Measurements from ENCODE around the gene TMBIM6. TPM values are rescaled to one million over a fixed set of nuclear protein-coding genes. Genes with fewer than 3 reads are reported as not detected.

The TMBIM6 gene
- total RNA-seq, 1 experiment from 2014 or later, result 692 TPM

DNA sequence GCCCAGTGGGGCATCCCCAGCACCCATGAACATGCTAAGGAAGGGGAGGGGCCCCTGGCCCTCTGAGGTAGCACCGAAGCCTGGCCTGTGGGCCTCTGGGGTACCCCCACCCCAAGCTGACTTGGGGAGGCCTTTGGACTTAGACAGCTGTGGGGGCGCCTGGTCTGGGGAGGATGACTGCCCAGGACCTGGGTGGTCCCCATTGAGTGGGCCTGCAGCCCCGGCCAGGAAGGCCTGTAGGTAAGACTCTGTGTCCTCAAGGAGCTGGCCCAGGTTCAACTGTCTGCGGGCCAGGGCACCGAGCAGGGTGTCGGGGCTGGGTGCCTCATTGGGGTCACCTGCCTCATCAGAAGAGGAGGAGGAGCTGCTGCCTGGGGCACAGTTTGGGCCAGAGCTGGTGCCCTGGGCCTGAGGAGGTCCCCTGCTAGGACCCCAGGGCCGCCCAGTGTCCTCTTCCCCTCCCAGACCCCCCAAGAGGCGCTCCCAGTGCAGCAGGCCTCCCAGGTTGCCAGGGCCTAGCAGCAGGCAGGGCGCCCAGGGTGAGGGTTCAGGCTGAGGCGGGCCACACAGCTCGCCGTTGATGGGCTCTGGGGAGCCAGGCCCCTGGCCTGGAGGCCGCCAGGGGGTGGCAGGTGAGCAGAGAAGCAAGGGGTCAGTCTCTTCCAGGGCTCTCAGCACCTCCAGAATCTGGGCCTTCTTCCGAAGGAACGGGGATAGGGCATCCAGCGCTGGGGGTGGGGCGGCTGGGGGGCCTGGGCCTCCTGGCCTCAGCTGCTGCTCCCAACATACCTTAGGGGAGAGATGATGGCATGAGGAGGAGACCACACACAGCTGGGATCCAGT, 55.5 kb downstream of the TMBIM6 start:
- DNase-seq (ENCODE audit: low read depth), result no peak

DNA sequence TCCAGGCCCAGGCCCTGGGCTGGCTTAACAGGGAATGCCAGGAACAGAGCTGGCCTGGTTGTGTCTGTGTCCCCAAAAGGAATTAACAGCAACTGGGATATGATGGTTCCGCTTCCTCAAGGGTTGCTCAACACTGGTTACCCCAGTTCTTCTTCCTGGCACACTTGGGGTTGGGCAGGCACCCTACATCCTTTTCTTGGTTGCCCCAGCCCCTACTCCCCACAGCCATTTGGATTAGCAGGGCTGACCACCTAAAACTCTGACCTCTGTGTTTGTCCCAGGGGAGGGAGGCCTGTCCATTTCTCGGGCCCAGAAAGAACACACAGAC, 56.1 kb downstream of the TMBIM6 start:
- DNase-seq (ENCODE audit: low read depth), result no peak

DNA sequence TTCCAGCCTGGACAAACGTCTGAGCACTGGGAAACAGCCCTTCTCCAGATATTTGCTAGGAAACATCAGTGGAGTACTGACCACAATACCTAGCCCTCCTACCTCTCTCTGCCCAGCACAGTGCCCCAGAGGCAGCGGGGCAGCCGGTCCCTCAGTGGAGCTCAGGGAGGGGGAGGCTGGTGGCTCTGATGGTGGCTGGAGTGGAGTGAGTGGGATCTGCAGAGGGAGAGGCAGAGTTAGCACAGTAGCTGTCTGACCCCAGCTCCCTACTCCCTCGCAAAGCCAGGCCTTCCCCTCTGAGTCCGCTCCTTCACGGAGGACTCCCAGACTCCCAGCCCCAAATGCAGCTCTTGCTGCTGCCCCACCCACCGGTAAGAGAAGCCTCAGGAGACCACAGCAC, 56.9 kb downstream of the TMBIM6 start:
- no peak for DNase-seq (ENCODE audit: low read depth)

GRCh38 chr12:49798934-49799333, 57.6 kb downstream of the TMBIM6 start:
- DNase-seq (ENCODE audit: low read depth), result no peak

DNA sequence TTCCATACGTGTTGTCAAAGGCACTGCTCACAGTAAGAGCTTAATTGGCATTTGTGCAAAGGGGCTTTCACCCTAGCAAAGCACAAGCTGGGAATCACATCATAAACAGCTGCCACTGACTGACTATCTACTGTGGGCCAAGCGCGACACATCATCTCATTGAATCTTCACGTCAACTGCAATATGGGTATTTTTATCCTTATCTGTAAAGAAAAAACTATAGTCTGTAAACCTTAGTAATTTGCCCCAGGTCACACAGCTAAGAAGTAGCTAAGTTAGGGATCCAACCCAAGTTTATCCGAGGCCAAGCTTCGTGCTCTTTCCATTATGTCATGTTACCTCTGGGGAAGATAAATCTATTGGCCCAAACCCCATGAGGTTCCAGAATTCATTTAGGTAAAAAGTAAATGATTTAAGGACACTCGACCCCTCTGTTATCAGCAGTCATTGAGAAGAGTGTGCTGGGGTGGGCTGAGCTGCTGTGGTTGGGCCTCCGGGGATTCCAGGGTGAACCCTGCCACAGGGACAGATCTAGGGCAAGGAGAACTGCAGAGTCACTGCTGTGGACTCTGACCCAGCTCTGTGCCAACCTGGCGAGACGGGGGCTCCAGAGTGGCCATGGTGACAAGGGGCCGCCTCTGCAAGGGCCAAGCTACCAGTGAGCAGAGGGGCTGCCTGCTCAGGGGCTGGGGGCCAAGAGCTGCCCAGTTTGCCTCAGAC, 59.2 kb downstream of the TMBIM6 start:
- no peak for DNase-seq (ENCODE audit: low read depth)

GRCh38 chr12:49801141-49802063, 60.0 kb downstream of the TMBIM6 start:
- no peak for DNase-seq (ENCODE audit: low read depth)

DNA sequence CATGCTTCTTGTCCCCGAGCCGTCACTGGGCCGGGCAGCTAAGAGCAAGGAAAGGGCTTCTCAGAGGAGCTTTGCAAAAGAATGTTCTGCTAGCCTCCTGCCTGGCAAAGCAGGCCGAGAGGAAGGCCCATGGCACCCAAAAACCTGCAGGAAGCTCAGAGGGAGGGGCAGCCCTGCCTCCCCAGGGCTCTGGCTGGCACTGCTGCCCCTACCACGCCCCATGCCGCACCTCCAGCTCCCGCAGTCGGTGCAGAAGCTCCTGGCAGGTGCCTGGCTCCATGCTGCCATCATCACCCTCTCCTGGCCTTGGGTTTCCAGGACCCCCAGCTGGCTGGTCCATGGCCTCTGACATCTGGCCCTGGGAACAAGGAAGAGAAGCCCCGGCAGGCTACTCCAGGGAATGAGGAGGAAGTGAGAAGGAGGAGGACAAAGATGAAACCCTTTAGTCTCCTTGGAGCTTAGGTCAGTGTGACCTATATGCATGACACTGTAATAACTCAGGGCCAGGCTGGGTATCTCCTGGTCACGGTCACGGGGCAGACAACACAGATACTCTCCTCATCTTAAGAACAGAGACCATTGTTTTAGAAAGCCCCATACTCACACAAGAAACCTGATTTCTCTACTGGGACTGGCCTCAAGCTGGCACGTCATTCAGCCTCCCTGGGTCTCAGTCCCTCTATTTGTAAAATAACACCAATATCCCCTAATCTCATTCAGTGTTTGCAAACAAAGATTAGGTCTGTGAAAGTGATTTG, 62.5 kb downstream of the TMBIM6 start:
- no peak for DNase-seq (ENCODE audit: low read depth)

DNA sequence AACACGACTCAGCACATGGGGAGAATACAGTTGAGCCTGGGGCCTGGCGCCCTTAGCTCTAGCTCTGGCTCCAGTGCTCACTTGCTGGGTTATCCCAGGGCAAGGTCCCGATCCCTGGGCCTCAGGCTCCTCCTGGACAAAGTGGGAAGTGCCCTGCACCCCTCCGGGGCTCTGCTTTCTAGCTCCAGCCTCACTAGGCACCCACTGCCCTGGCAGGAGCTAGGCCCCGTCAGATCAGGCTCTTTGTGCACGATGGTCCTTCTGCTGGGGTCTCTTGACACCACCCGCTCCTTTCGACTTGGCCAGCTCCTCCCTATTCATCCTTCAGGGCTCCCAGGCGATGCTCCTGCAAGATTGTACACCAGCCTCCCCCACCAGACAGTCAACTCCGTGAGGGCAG, 63.5 kb downstream of the TMBIM6 start:
- no peak for DNase-seq (ENCODE audit: low read depth)

DNA sequence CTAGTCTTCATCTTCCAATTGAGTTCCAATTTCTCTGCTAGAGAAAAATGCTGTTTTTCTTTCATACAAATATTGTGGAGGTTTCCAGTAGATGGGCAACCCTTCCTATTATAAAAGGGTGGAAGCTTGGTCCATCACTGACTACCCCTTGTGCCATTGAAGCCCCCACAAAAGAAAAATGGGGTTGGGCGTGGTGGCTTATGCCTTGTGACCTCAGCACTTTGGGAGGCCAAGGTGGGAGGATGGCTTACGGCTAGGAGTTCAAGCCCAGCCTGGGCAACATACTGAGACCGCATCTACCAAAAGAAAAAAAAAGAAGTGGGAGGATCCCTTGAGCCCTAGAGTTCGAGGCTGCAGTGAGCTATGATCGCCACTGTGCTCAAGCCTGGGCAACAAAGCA, 64.1 kb downstream of the TMBIM6 start:
- no peak for DNase-seq (ENCODE audit: low read depth)

DNA sequence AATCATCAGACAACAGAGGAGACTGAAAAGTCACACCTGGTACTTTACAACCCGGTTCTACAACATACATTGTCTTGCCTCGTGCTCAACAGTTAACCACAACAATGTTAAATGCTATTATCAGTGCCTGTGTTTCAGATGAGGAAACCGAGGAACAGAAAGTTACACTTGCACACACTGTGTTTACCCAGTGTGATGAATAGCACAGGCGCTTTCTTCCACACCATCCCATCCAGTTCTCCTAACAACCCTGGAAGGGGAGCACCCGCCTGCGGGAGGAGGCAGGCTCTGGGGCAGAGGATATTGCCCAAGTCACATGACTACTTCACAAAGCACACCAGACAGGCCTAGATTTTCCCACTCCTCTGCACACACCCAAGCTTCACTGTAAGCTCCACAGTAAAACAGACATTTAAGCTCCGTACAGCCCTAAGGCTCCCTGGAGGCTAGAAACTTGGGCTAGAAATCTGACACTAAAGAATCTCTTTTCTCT, 65.0 kb downstream of the TMBIM6 start:
- no peak for DNase-seq (ENCODE audit: low read depth)

DNA sequence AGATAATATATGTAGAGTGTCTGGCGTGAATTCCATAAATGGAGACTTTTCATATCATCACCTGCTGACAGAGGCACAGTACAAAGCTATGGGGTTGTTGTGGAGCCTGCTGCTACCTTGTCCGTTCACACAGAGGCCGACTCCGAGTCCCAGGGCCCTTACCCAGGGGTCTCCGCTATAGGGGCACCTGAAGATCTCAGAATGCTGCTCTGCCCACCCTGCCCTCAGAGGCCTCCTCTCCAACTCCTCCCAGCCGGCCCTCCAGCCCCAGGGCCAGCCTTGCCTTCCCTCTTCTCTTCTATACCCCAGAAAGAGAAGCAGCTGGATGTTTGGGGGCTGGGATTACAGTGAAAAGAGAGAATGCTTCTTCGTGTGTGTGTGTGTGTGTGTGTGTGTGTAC, 65.5 kb downstream of the TMBIM6 start:
- DNase-seq (ENCODE audit: low read depth), result no peak

DNA sequence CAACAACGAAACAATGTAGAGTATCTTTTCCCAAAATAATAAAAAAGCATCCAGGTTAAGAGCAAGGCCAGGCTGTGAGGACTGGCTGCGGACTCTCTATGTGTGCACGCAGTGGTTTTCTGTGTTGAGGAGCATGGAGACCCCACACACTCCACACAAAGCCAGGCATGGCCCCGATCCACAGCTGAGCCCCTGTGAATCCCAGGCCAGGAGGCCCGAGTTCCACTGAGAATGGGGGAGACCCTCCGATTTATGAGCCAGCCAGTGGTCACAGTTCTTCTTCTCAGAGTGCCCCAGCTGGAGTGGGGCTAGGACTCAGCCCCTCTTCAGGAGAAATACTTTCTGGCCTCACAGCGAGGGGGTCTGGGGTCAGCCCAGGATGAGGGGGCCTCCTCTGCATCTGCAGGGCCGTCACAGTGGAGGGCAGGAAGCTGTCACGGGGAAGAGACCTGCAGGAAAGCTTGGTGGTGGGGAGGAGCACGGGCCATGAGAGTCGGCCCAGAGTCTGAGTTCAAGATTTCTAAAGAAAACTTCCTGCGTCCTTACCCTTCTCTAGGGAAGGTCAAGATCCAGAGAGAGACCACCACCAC, 66.7 kb downstream of the TMBIM6 start:
- DNase-seq (ENCODE audit: low read depth), result no peak

DNA sequence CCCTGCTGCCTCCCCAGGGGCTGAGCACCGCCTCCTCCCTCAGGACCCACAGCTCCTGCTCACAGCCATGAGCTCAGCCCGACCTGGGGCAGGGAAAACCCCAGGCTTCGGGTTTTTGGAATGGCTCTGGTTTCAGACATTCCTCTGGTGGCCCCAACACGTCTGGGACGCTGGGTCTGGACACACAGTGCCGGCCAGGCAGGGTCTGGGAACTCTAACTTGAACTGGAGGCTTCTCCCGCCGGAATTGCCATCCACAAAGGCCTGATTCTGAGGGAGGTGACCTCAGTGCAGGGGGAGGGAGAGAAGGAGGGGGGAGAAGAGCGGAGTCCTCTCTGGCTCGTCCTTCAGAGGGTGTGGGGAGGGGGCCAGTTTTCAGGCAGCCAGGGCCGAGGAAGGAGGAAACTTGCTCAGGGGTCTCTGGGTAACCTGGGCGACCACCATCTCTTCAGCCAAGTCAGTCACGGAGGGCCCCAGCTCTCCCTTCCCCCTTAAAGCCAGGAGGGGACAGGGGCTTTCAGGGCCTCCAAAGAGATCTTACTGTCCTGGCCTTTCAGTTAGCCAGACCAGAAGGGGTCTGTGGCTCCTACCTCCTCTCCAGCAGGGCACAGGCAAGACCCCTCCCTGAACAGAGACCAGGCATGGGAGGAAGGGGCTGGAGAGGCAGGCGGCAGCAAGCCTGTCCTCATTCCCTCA, 67.5 kb downstream of the TMBIM6 start:
- DNase-seq (ENCODE audit: low read depth), result no peak

- no peak for DNase-seq (ENCODE audit: low read depth)
These were observed 68.1 kb downstream of the TMBIM6 start for GRCh38 chr12:49809381-49809905.

- DNase-seq (ENCODE audit: low read depth), result no peak
These were observed 68.6 kb downstream of the TMBIM6 start for GRCh38 chr12:49809906-49810389.

- DNase-seq (ENCODE audit: low read depth), result no peak
These were observed 69.8 kb downstream of the TMBIM6 start for GRCh38 chr12:49811136-49811535.

DNA sequence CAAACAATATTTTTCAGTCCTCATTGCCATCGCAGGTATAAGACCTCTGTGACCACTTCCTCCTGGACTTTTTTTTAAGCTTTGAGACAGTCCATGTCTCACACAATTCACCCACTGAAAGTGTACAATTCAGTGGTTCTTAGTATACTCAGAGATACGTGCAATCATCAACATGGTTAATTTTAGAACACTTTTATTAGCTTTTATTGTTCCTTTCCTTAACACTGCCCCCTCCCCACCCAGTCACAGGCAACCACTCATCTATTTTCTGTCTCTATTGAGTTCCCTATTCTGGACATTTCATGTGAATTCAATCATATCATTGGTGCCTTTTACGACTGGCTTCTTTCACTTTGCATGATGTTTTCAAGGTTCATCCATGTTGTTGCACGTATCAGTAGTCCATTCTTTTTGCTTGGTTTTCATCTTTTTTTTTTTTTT, 70.6 kb downstream of the TMBIM6 start:
- DNase-seq (ENCODE audit: low read depth), result no peak

GRCh38 chr12:49813131-49813530, 71.8 kb downstream of the TMBIM6 start:
- no peak for DNase-seq (ENCODE audit: low read depth)

All from RPMI7951 (cell line).